Fibroblast of skin of left biceps (primary cell): ENCODE measurements around the gene AXL.
A peak's percentile ranks its signal among the peaks of the same experiment; 100 is the strongest.
"Not testable (repeated sequence)": the region's sequence is repeated elsewhere in the genome, so short reads cannot be mapped to it uniquely, and the experiment has no call there.

Experiments used
- DNase-seq, 2 experiments: peaks; one replicate each; pipeline ENCODE4 v3.0.0-alpha.2; 2013; ENCODE audit warnings: low read depth in 2 of 2

AXL gene

GRCh38 chr19:41218615-41219507, at the start of gene AXL:
TSS of gene AXL (plus strand) at chr19:41219223. CDS start at chr19:41219393, 170 bp downstream.
- DNase-seq, result peak; percentile 41 to 49

- DNase-seq, result no peak
Measured at GRCh38 chr19:41172297-41173164, 46.5 kb upstream of the AXL start.

GRCh38 chr19:41174297-41174928, 44.6 kb upstream of the AXL start:
- DNase-seq, result no peak

- peak; percentile 37 to 42 for DNase-seq
Measured at GRCh38 chr19:41175801-41176777, 42.9 kb upstream of the AXL start.

GRCh38 chr19:41180173-41180572, 38.9 kb upstream of the AXL start:
- DNase-seq, result not testable (repeated sequence)

- DNase-seq, result no peak
Measured at GRCh38 chr19:41186971-41187883, 31.8 kb upstream of the AXL start.

GRCh38 chr19:41187884-41188279, 31.1 kb upstream of the AXL start:
- DNase-seq, result no peak

- no peak for DNase-seq
Measured at GRCh38 chr19:41189425-41190065, 29.5 kb upstream of the AXL start.

- no peak for DNase-seq
Measured at GRCh38 chr19:41192574-41193429, 26.2 kb upstream of the AXL start, which contains the start of gene CYP2S1. TSS of gene CYP2S1 (plus strand) at chr19:41193219. CDS start at chr19:41193265, 46 bp downstream.

- DNase-seq, result no peak
Measured at GRCh38 chr19:41193430-41194156, 25.4 kb upstream of the AXL start.

- no peak for DNase-seq
Measured at GRCh38 chr19:41194157-41194552, 24.9 kb upstream of the AXL start.

GRCh38 chr19:41195675-41196497, 23.1 kb upstream of the AXL start:
- no peak for DNase-seq

- DNase-seq, result no peak
Measured at GRCh38 chr19:41198559-41198958, 20.5 kb upstream of the AXL start.

GRCh38 chr19:41203371-41203770, 15.7 kb upstream of the AXL start:
- no peak for DNase-seq

- peak; percentile 53 to 60 for DNase-seq
Measured at GRCh38 chr19:41204338-41204737, 14.7 kb upstream of the AXL start.

- no peak for DNase-seq
Measured at GRCh38 chr19:41205995-41206394, 13.0 kb upstream of the AXL start.

GRCh38 chr19:41206456-41206855, 12.6 kb upstream of the AXL start:
- DNase-seq, result no peak
